GM12892 (cell line): ENCODE measurements around the gene C10orf67.

Source experiments
- POLR2A ChIP-seq: IDR thresholded peaks from 2 replicates; pipeline ENCODE4 v1.6.1; 2011; ENCODE audit warnings: low read depth, low read length, control low read depth
- POLR2AphosphoS5 ChIP-seq: IDR thresholded peaks from 2 replicates; pipeline ENCODE4 v1.6.1; 2011; ENCODE audit warnings: low read depth, low read length, control low read depth
- TAF1 ChIP-seq: IDR thresholded peaks from 2 replicates; pipeline ENCODE4 v1.6.1; 2011; ENCODE audit warnings: low read depth, mild to moderate bottlenecking, control low read depth, low read length, borderline replicate concordance

- TF ChIP-seq TAF1, result no peak
- TF ChIP-seq POLR2A, result no peak
- no peak for TF ChIP-seq POLR2AphosphoS5
Measured at GRCh38 chr10:23314835-23315239, 29.8 kb downstream of the C10orf67 start.
